Motor neuron (in vitro differentiated cells): ENCODE data around the gene POLR3GL. TPM values are rescaled to one million over a fixed set of nuclear protein-coding genes. Genes with fewer than 3 reads are reported as not detected.
"Not testable (repeated sequence)": the region's sequence is repeated elsewhere in the genome, so short reads cannot be mapped to it uniquely, and the experiment has no call there.

ENCODE experiments used
- ATAC-seq, 8 experiments: fragments of 200-7000 bp; cut with Tn5 transposase; replicated peaks in 6 of 8; 2 replicates each; pipeline ENCODE4 v1.8.0; 2021; ENCODE audit warnings: mild to moderate bottlenecking in 8 of 8, moderate library complexity in 8 of 8
- H3K27ac ChIP-seq, 2 donors: fragments of 250-450 bp; sonication (Bioruptor Pico); 2 replicates each; pipeline ENCODE4 v1.9.0; 2021; ENCODE audit warnings: antibody characterized with exemption in 2 of 2, mild to moderate bottlenecking in 2 of 2, moderate library complexity in 1 of 2
- H3K4me1 ChIP-seq, 2 donors: fragments of 250-450 bp; sonication (Bioruptor Pico); replicated peaks in 1 of 2; 2 replicates each; pipeline ENCODE4 v1.6.1; 2021; ENCODE audit warnings: antibody characterized with exemption in 2 of 2, mild to moderate bottlenecking in 2 of 2, moderate library complexity in 1 of 2
- H3K4me3 ChIP-seq, 5 donors: fragments of 250-450 bp; sonication (Bioruptor Pico); 2 replicates each; pipeline ENCODE4 v1.9.0; 2021; ENCODE audit warnings: antibody characterized with exemption in 5 of 5, mild to moderate bottlenecking in 5 of 5, moderate library complexity in 4 of 5
- WGBS, 10 experiments: fragments of 450-650 bp; shearing (Covaris generic); methylation state at CpG; one replicate each; pipeline ENCODE4 v1.0.0; 2022; 5-methylcytosine and 5-hydroxymethylcytosine counted together
- in situ Hi-C, 9 experiments: fragments of 400-800 bp; cut with MboI; loops; one replicate each; pipeline ENCODE4 v1.15.0; 2021; ENCODE audit warnings: low sequenced_read_pairs in 9 of 9, low pct_unique_long_range_greater_than_20kb in 2 of 9; ENCODE audit not compliant: unreplicated experiment in 9 of 9
- total RNA-seq, 8 experiments: library from RNA; unstranded; fragments of 300-600 nt; gene quantifications; 2 replicates each; pipeline versions ENCODE4 v1.2.3 to v1.2.4, GENCODE V29; 2022

Gene POLR3GL
- total RNA-seq, 8 experiments from 2014 or later = 12.5 to 55.4 (median 38.4) TPM

DNA sequence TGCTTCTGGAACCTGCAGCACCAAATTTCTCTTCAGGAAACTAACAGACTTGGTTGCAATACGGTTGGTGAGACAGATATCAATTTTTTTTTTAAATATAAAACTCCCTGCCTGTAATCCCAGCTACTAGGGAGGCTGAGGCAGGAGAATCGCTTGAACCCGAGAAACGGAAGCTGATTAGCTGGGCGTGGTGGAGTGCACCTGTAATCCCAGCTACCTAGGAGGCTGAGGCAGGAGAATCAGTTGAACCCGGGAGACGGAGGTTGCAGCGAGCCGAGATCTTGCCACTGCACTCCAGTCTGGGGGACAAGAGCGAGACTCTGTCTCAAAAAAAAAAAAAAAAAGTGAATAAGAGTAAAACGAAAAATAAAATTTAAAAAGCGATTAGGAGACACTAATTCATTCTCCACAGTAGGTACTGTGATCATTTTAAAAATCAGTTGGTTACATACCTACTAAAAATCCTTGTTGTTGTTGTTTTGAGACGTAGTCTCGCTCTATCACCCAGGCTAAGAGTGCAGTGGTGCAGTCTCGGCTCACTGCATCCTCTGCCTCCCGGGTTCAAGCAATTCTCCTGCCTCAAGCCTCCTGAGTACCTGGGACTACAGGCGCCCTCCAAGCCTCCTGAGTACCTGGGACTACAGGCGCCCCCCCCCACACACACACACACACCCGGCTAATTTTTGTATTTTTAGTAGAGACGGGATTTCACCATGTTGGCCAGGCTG lies 36.4 kb upstream of the POLR3GL start:
- H3K27ac ChIP-seq = peak overlapping the region; percentile 88 to 95
- H3K4me3 ChIP-seq = peak overlapping the region; percentile 60 to 83 (median 63)
- H3K4me1 ChIP-seq = peaks cover 10 to 13% of the 10 kb centered on the region in 2 donors
- no peak for ATAC-seq
- 36 to 74% (median 56%) methylated on average over 2 to 18 of the region's 20 CpGs for WGBS, 10 experiments
- in situ Hi-C loops = no loop called here

- ATAC-seq, H3K27ac ChIP-seq, H3K4me3 ChIP-seq, H3K4me1 ChIP-seq, in situ Hi-C loops: not testable (repeated sequence)
- WGBS, 10 experiments = 14 to 67% (median 27%) methylated on average over 1 to 4 of the region's 9 CpGs; no CpG with 5 or more reads in 4 of the 10 experiments
Observed at GRCh38 chr1:145932522-145933009, 31.9 kb upstream of the POLR3GL start.

GRCh38 chr1:145935708-145936107 lies 28.8 kb upstream of the POLR3GL start:
- in situ Hi-C loops = no loop called here
- Histone ChIP-seq H3K4me3 (no peak overlapping the region), H3K4me1 (no peaks in the 10 kb centered on the region), H3K27ac (no peak overlapping the region)
- ATAC-seq = no peak

GRCh38 chr1:145936247-145936646 lies 28.2 kb upstream of the POLR3GL start:
- Histone ChIP-seq H3K4me3 (no peak overlapping the region), H3K27ac (no peak overlapping the region), H3K4me1 (no peaks in the 10 kb centered on the region)
- ATAC-seq = no peak
- in situ Hi-C loops = no loop called here
- WGBS, 10 experiments = 81 to 100% (median 92%) methylated on average over 1 to 8 of the region's 8 CpGs; no CpG with 5 or more reads in 2 of the 10 experiments

DNA sequence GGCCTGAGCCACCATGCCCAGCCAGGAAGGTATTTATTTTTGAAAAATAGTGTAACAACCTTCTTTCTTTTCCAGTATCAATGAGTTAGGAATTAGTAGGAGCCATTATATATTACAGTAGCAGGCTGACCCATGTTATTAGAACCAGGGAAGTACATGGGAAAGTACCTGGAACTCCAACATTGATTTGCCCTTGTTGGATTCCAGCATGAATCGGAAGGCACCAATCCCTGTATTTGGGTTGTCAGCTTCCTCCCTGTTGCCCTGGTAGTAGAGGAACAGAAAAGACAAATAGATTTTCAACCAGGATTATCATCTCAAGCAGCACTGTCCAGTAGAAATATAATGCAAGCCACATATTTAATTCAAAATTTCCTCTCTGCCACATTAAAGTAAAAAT lies 27.1 kb upstream of the POLR3GL start:
- H3K27ac ChIP-seq = no peak overlapping the region
- ATAC-seq = no peak
- 100% methylated on average over 1 of the region's 1 CpG; no CpG with 5 or more reads in 6 of the 10 experiments for WGBS, 10 experiments
- no peak overlapping the region for H3K4me3 ChIP-seq
- in situ Hi-C loops = no loop called here
- no peaks in the 10 kb centered on the region for H3K4me1 ChIP-seq

DNA sequence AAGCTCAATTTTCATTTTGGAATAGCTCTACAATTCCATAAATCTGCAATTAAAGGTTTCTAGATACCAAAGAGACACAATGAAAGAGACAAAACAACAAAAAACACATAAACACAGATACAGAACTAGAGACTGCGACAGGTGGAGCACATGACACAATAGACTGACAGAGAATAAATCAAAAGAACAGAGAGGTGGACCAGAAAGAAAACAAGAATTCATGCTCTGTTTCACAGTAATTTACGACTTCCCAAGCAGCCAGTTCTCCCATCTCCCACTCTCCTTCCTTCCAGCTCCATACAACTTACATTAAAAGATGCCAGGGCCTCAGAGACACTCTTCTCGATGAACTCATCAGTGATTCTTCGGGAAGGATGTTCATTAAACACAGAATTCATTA lies 22.1 kb upstream of the POLR3GL start:
- in situ Hi-C loops = no loop called here

GRCh38 chr1:145942871-145943270 lies 21.6 kb upstream of the POLR3GL start:
- WGBS, 10 experiments = 5 to 100% (median 83%) methylated on average over 1 to 6 of the region's 6 CpGs
- no peak overlapping the region for H3K4me3 ChIP-seq
- in situ Hi-C loops = no loop called here
- H3K4me1 ChIP-seq = peaks cover 3 to 4% of the 10 kb centered on the region in 2 donors
- peak in 2 of 8 experiments; percentile 20 to 37 for ATAC-seq
- H3K27ac ChIP-seq = no peak overlapping the region

More for the DNA sequence above, 22.1 kb upstream of the POLR3GL start:
- WGBS, 10 experiments = 30 to 84% (median 63%) methylated on average over 1 to 4 of the region's 4 CpGs
- peak in 1 of 8 experiments; percentile 21 for ATAC-seq
- no peak overlapping the region for H3K4me3 ChIP-seq
- H3K27ac ChIP-seq = no peak overlapping the region
- H3K4me1 ChIP-seq = peaks cover 3 to 4% of the 10 kb centered on the region in 2 donors

DNA sequence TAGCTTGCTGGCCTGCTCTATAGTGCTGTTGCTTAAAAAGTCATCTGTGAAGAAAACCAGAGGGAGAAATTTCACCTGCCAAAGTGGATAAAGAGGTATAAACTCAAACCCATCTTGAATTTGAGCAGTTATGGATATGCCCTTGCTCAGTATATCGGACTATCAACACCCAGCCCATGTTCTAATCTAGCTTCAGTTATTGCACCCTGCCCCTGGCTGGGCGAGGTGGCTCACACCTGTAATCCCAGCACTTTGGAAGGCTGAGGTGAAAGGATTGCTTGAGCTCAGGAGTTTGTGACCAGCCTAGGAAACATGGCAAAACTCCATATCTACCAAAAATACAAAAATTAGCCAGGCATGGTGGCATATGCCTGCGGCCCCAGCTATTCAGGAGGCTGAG lies 20.0 kb upstream of the POLR3GL start:
- in situ Hi-C loops = no loop called here
- Histone ChIP-seq H3K27ac (no peak overlapping the region), H3K4me3 (no peak overlapping the region), H3K4me1 (peaks cover 3 to 4% of the 10 kb centered on the region in 2 donors)
- WGBS, 10 experiments = 83 to 100% (median 97%) methylated on average over 1 to 3 of the region's 3 CpGs; no CpG with 5 or more reads in 1 of the 10 experiments
- no peak for ATAC-seq

DNA sequence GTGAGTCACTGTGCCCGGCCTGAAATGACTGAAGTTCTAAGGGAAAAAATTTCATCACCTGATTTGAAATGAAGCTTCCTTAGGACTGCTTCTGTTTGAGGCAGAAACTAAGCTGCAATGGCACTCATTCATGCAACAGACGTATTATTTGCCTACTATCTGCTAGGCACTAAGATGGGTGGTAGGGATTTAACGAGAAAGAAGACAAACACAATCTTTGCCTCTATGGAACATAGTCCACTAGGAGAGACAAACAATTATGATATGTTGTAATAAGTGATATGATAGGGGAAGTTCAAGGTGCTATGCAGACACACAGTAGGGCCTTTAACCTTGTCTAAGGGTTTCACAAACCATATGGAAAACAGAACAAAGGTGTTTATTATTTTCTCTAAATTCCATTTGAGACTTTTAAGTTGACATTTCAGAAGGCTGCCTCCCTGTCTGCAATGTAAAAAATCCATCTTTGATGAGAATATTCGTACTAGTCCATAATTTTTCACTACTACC lies 18.0 kb upstream of the POLR3GL start:
- Histone ChIP-seq H3K4me1 (peaks cover 9 to 11% of the 10 kb centered on the region in 2 donors), H3K4me3 (no peak overlapping the region), H3K27ac (no peak overlapping the region)
- WGBS, 10 experiments = 14 to 100% (median 100%) methylated on average over 1 to 4 of the region's 4 CpGs; no CpG with 5 or more reads in 1 of the 10 experiments
- ATAC-seq = no peak
- in situ Hi-C loops = no loop called here

DNA sequence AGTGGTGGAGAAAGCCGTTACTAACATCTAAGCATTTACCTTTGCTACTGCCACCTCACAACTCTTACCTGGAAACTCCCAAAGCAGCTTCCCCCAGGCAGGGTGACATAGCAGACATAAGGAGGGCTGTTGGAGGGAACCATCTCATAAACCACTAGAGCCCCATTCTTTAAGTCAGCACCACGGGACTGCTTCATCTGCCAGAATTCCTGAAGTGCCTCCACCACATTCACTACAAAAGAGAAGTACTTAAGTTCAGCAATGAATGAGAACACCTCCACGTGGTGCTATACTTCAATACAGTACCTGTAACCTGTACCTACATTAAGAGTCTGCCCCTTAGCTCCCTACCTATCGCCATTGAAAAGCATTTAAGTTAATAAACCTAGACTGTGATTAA lies 16.9 kb upstream of the POLR3GL start:
- no peak overlapping the region for H3K27ac ChIP-seq
- in situ Hi-C loops = no loop called here
- no peak overlapping the region for H3K4me3 ChIP-seq
- WGBS, 10 experiments = 76 to 100% (median 86%) methylated on average over 1 to 4 of the region's 4 CpGs
- no peak for ATAC-seq
- peaks cover 16 to 17% of the 10 kb centered on the region in 2 donors for H3K4me1 ChIP-seq

DNA sequence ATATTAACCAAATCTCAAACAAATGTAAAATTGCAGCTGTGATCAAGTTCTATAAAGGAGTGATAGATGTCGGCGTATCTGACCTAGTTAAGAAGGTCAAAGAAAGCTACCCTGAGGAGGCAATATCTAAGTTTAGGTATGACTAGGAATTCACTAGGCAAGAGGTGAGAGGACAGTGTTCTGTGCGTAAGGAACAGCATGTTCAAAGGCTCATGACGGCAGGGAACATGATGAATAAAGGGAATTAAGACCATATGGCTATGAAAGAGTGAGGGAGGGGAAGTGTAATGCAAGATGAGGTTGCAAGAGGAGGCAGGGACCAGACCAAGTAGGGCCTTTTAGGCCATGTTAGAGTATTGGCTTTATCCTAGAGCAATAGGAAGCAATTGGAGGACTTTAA lies 15.3 kb upstream of the POLR3GL start:
- no peak overlapping the region for H3K27ac ChIP-seq
- peaks cover 13 to 15% of the 10 kb centered on the region in 2 donors for H3K4me1 ChIP-seq
- no peak for ATAC-seq
- WGBS, 10 experiments = 0 to 97% (median 80%) methylated on average over 1 to 4 of the region's 4 CpGs; no CpG with 5 or more reads in 2 of the 10 experiments
- no peak overlapping the region for H3K4me3 ChIP-seq
- in situ Hi-C loops = no loop called here

- Histone ChIP-seq H3K4me3 (no peak overlapping the region), H3K4me1 (peaks cover 33 to 38% of the 10 kb centered on the region in 2 donors), H3K27ac (peak overlapping the region in 1 of 2 donors; percentile 35)
- 0 to 83% (median 0%) methylated on average over 1 of the region's 1 CpG; no CpG with 5 or more reads in 5 of the 10 experiments for WGBS, 10 experiments
- ATAC-seq = peak in 4 of 8 experiments; percentile 27 to 74 (median 42)
- in situ Hi-C loops = no loop called here
Observed at GRCh38 chr1:145951526-145951925, 13.0 kb upstream of the POLR3GL start.

DNA sequence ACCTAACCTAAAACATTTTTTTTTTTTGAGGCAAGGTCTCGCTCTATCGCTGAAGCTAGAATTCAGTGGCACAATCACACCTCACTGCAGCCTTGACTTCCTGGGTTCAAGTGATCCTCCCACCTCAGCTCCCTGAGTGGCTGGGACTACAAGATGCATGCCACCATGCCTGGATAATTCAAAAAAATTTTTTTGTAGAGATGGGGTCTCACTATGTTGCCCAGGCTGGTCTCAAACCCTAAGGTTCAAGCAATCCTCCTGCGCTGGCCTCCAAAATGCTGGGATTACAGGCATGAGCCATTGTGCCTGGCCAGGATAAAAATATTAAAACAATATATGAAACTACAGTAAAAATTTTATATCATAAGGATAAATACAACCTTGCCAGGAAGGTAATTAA lies 11.6 kb upstream of the POLR3GL start:
- no peak overlapping the region for H3K27ac ChIP-seq
- in situ Hi-C loops = no loop called here
- ATAC-seq = no peak
- WGBS, 10 experiments = 80 to 100% (median 100%) methylated on average over 1 to 3 of the region's 3 CpGs; no CpG with 5 or more reads in 1 of the 10 experiments
- peaks cover 33 to 40% of the 10 kb centered on the region in 2 donors for H3K4me1 ChIP-seq
- H3K4me3 ChIP-seq = no peak overlapping the region
